GM12892 (cell line): Measurements from ENCODE around the gene PDCD1.

Experiments
- POLR2A ChIP-seq: IDR thresholded peaks from 2 replicates; pipeline ENCODE4 v1.6.1; 2011; ENCODE audit warnings: low read depth, low read length, control low read depth
- POLR2AphosphoS5 ChIP-seq: IDR thresholded peaks from 2 replicates; pipeline ENCODE4 v1.6.1; 2011; ENCODE audit warnings: low read depth, low read length, control low read depth

- TF ChIP-seq POLR2A (no peak), POLR2AphosphoS5 (no peak)
These were observed 16.0 kb downstream of the PDCD1 start for GRCh38 chr2:241842620-241843211.
